Duodenal mucosa (tissue), 2 donors: Measurements from ENCODE around the gene DCK.

Source experiments
- H3K27ac ChIP-seq: one replicate; pipeline ENCODE4 v1.7.0; 2013; ENCODE audit warnings: low read depth, low read length
- H3K27me3 ChIP-seq, 2 donors: one replicate each; pipeline ENCODE4 v1.7.0; 2013; ENCODE audit warnings: low read length in 2 of 2, control low read depth in 1 of 2; ENCODE audit not compliant: insufficient read depth in 2 of 2, control insufficient read depth in 1 of 2
- H3K36me3 ChIP-seq, 2 donors: one replicate each; pipeline ENCODE4 v1.7.0; 2013; ENCODE audit warnings: low read length in 2 of 2, control low read depth in 1 of 2; ENCODE audit not compliant: insufficient read depth in 2 of 2, control insufficient read depth in 1 of 2
- H3K4me1 ChIP-seq, 2 donors: one replicate each; pipeline ENCODE4 v1.7.0; 2013; ENCODE audit warnings: low read length in 2 of 2, control low read depth in 1 of 2; ENCODE audit not compliant: insufficient read depth in 2 of 2, control insufficient read depth in 1 of 2
- H3K4me3 ChIP-seq, 2 donors: one replicate each; pipeline ENCODE4 v1.7.0; 2013; ENCODE audit warnings: low read length in 2 of 2, low read depth in 1 of 2
- H3K9ac ChIP-seq, 2 donors: one replicate each; pipeline ENCODE4 v1.7.0; 2013; ENCODE audit warnings: low read length in 2 of 2, low read depth in 1 of 2
- H3K9me3 ChIP-seq, 2 donors: one replicate each; pipeline ENCODE4 v1.7.0; 2013; ENCODE audit warnings: low read length in 2 of 2, control low read depth in 1 of 2; ENCODE audit not compliant: control insufficient read depth in 1 of 2

Gene DCK

DNA sequence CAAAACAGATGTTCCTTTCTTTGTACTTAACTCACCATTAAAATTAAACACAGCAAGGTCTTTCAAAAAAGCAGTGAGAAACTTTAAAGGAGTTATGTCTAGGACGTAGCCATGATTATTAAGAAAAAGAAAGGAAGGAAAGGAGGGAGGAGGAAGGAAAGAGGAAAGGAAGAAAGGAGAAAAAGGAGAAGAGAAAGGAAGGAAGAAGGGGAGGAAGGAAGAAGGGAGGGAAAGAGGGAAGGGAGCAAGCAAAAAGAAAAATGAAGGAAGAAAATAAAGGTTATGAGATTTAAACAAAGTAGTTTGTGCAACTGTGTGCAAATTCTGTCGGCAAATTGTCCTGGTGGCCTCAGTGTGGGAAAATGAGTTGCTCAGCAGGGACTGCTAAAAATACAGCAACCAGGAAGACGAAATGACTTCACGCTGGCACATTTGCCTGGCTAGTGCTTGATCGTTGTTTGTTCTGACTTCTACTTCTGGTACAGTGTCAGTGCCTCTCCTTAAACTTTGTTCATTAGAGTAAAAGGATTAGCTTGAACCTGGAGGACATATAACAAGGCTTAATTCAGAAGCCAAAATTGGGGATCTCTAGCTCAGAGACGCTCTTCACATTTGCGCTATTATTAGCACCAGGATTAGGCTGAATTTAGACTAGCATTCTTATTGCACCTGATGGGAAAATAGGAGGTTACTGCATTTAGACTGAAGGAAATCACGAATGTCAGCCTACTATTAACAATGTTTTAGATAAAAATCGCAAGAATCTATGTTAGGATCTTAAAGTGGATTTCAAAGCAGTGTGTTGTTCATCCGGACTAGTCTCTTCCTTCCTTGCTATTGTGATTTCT lies 81.2 kb downstream of the DCK start:
- Histone ChIP-seq H3K36me3 (no peaks in the 10 kb centered on the region), H3K9me3 (no peaks in the 10 kb centered on the region), H3K4me1 (peaks cover 5 to 6% of the 10 kb centered on the region in 2 donors), H3K27ac (no peak overlapping the region), H3K9ac (peak overlapping the region; percentile 27 to 45), H3K27me3 (no peaks in the 10 kb centered on the region), H3K4me3 (peak overlapping the region; percentile 54 to 64)
